ENCODE results near the gene TBC1D2. TPM values are rescaled to one million over a fixed set of nuclear protein-coding genes. Genes with fewer than 3 reads are reported as not detected.
"Not testable (repeated sequence)": the region's sequence is repeated elsewhere in the genome, so short reads cannot be mapped to it uniquely, and the experiment has no call there.

TBC1D2 gene
- 1.5 and 2.0 TPM in 2 replicates for total RNA-seq (2014; rRNA removed; shearing (Covaris generic))
- 2.7 and 5.4 TPM in 2 replicates for polyA plus RNA-seq (2015; cell fraction: cytosol; rRNA removed)
- polyA plus RNA-seq (2015; cell fraction: nucleus; rRNA removed), result 4.5 and 7.9 TPM in 2 replicates

GRCh38 chr9:98255578-98256296 lies at the start of gene TBC1D2:
Gene TBC1D2, minus strand, starts transcription at chr9:98255649. Its CDS starts 108 bp downstream, at chr9:98255541.
- in situ Hi-C loops (cut with HindIII; ENCODE audit: low pct_unique_long_range_greater_than_20kb, low sequenced_read_pairs), result no loop called here
- peak; percentile 91 for DNase-seq (ENCODE audit: low read depth, low spot score)

- DNase-seq (ENCODE audit: low read depth, low spot score), result no peak
- in situ Hi-C loops (cut with HindIII; ENCODE audit: low pct_unique_long_range_greater_than_20kb, low sequenced_read_pairs), result no loop called here
Observed at GRCh38 chr9:98304381-98304780, 48.9 kb upstream of the TBC1D2 start.

GRCh38 chr9:98303633-98304125 lies 48.2 kb upstream of the TBC1D2 start:
- in situ Hi-C loops (cut with HindIII; ENCODE audit: low pct_unique_long_range_greater_than_20kb, low sequenced_read_pairs), result no loop called here
- no peak for DNase-seq (ENCODE audit: low read depth, low spot score)

GRCh38 chr9:98302938-98303632 lies 47.6 kb upstream of the TBC1D2 start:
- in situ Hi-C loops (cut with HindIII; ENCODE audit: low pct_unique_long_range_greater_than_20kb, low sequenced_read_pairs), result no loop called here
- no peak for DNase-seq (ENCODE audit: low read depth, low spot score)

- no peak for DNase-seq (ENCODE audit: low read depth, low spot score)
- in situ Hi-C loops (cut with HindIII; ENCODE audit: low pct_unique_long_range_greater_than_20kb, low sequenced_read_pairs), result no loop called here
Observed at GRCh38 chr9:98302150-98302549, 46.7 kb upstream of the TBC1D2 start.

- in situ Hi-C loops (cut with HindIII; ENCODE audit: low pct_unique_long_range_greater_than_20kb, low sequenced_read_pairs), result no loop called here
- no peak for DNase-seq (ENCODE audit: low read depth, low spot score)
Observed at GRCh38 chr9:98300611-98301010, 45.2 kb upstream of the TBC1D2 start.

- DNase-seq (ENCODE audit: low read depth, low spot score), result no peak
- in situ Hi-C loops (cut with HindIII; ENCODE audit: low pct_unique_long_range_greater_than_20kb, low sequenced_read_pairs), result no loop called here
Observed at GRCh38 chr9:98298476-98298875, 43.0 kb upstream of the TBC1D2 start.

GRCh38 chr9:98295824-98296223 lies 40.4 kb upstream of the TBC1D2 start:
- in situ Hi-C loops (cut with HindIII; ENCODE audit: low pct_unique_long_range_greater_than_20kb, low sequenced_read_pairs), result no loop called here
- DNase-seq (ENCODE audit: low read depth, low spot score), result no peak

- no peak for DNase-seq (ENCODE audit: low read depth, low spot score)
- in situ Hi-C loops (cut with HindIII; ENCODE audit: low pct_unique_long_range_greater_than_20kb, low sequenced_read_pairs), result no loop called here
Observed at GRCh38 chr9:98291820-98292219, 36.4 kb upstream of the TBC1D2 start.

- in situ Hi-C loops (cut with HindIII; ENCODE audit: low pct_unique_long_range_greater_than_20kb, low sequenced_read_pairs), result no loop called here
- DNase-seq (ENCODE audit: low read depth, low spot score), result no peak
Observed at GRCh38 chr9:98290411-98290810, 35.0 kb upstream of the TBC1D2 start.

GRCh38 chr9:98289614-98290201 lies 34.3 kb upstream of the TBC1D2 start:
- no peak for DNase-seq (ENCODE audit: low read depth, low spot score)
- in situ Hi-C loops (cut with HindIII; ENCODE audit: low pct_unique_long_range_greater_than_20kb, low sequenced_read_pairs), result no loop called here

GRCh38 chr9:98288881-98289280 lies 33.4 kb upstream of the TBC1D2 start:
- in situ Hi-C loops (cut with HindIII; ENCODE audit: low pct_unique_long_range_greater_than_20kb, low sequenced_read_pairs), result no loop called here
- DNase-seq (ENCODE audit: low read depth, low spot score), result no peak

- in situ Hi-C loops (cut with HindIII; ENCODE audit: low pct_unique_long_range_greater_than_20kb, low sequenced_read_pairs), result no loop called here
- DNase-seq (ENCODE audit: low read depth, low spot score), result peak; percentile 29
Observed at GRCh38 chr9:98287384-98287783, 31.9 kb upstream of the TBC1D2 start.

- in situ Hi-C loops (cut with HindIII; ENCODE audit: low pct_unique_long_range_greater_than_20kb, low sequenced_read_pairs), result no loop called here
- DNase-seq (ENCODE audit: low read depth, low spot score), result no peak
Observed at GRCh38 chr9:98285446-98285845, 30.0 kb upstream of the TBC1D2 start.

- no peak for DNase-seq (ENCODE audit: low read depth, low spot score)
- in situ Hi-C loops (cut with HindIII; ENCODE audit: low pct_unique_long_range_greater_than_20kb, low sequenced_read_pairs), result no loop called here
Observed at GRCh38 chr9:98284754-98285153, 29.3 kb upstream of the TBC1D2 start.

- DNase-seq (ENCODE audit: low read depth, low spot score); in situ Hi-C loops (cut with HindIII; ENCODE audit: low pct_unique_long_range_greater_than_20kb, low sequenced_read_pairs): not testable (repeated sequence)
Observed at GRCh38 chr9:98283143-98283542, 27.7 kb upstream of the TBC1D2 start.

- no peak for DNase-seq (ENCODE audit: low read depth, low spot score)
- in situ Hi-C loops (cut with HindIII; ENCODE audit: low pct_unique_long_range_greater_than_20kb, low sequenced_read_pairs), result no loop called here
Observed at GRCh38 chr9:98281281-98281680, 25.8 kb upstream of the TBC1D2 start.

GRCh38 chr9:98280574-98280973 lies 25.1 kb upstream of the TBC1D2 start:
- in situ Hi-C loops (cut with HindIII; ENCODE audit: low pct_unique_long_range_greater_than_20kb, low sequenced_read_pairs), result no loop called here
- no peak for DNase-seq (ENCODE audit: low read depth, low spot score)

All from SK-MEL-5 (cell line).